Measurements from ENCODE around the gene PLAU.

PLAU gene
- total RNA-seq: 6.0 to 345 (median 127) reads per million in 17 experiments

- peak; percentile 68 to 89 (median 78) for DNase-seq
Measured at GRCh38 chr10:73910764-73911552, at the start of gene PLAU. Gene PLAU (plus strand): TSS chr10:73911132. CDS start chr10:73911556, 424 bp downstream.

GRCh38 chr10:73862011-73862410, 48.9 kb upstream of the PLAU start:
- DNase-seq: peak; percentile 65 to 81 (median 80)

GRCh38 chr10:73863039-73863817, 47.7 kb upstream of the PLAU start:
- DNase-seq: no peak

- no peak for DNase-seq
Measured at GRCh38 chr10:73864229-73864628, 46.7 kb upstream of the PLAU start.

GRCh38 chr10:73865107-73865458, 45.8 kb upstream of the PLAU start:
- no peak for DNase-seq

GRCh38 chr10:73865459-73866442, 45.2 kb upstream of the PLAU start:
- peak; percentile 70 to 85 (median 78) for DNase-seq

- no peak for DNase-seq
Measured at GRCh38 chr10:73866621-73867020, 44.3 kb upstream of the PLAU start.

GRCh38 chr10:73867126-73867807, 43.7 kb upstream of the PLAU start:
- no peak for DNase-seq

- DNase-seq: no peak
Measured at GRCh38 chr10:73867871-73868631, 42.9 kb upstream of the PLAU start.

- DNase-seq: no peak
Measured at GRCh38 chr10:73868655-73869195, 42.2 kb upstream of the PLAU start.

GRCh38 chr10:73871295-73872189, 39.4 kb upstream of the PLAU start:
- no peak for DNase-seq

GRCh38 chr10:73872190-73872710, 38.7 kb upstream of the PLAU start:
- DNase-seq: no peak

GRCh38 chr10:73873142-73873837, 37.6 kb upstream of the PLAU start:
- no peak for DNase-seq

GRCh38 chr10:73873838-73874215, 37.1 kb upstream of the PLAU start:
- peak in 1 of 4 experiments; percentile 40 for DNase-seq

- DNase-seq: peak; percentile 83 to 94 (median 91)
Measured at GRCh38 chr10:73874267-73875138, 36.4 kb upstream of the PLAU start, which contains the start of gene CAMK2G. Gene CAMK2G (minus strand): TSS chr10:73874555. CDS start chr10:73874461, 94 bp downstream.

- no peak for DNase-seq
Measured at GRCh38 chr10:73875139-73875475, 35.8 kb upstream of the PLAU start.

- DNase-seq: no peak
Measured at GRCh38 chr10:73876157-73876556, 34.8 kb upstream of the PLAU start.

GRCh38 chr10:73876566-73876965, 34.4 kb upstream of the PLAU start:
- DNase-seq: no peak

All from suppressor macrophage (primary cell).